HepG2 (cell line): Measurements from ENCODE around the gene SLC39A10. TPM values are rescaled to one million over a fixed set of nuclear protein-coding genes. Genes with fewer than 3 reads are reported as not detected.

Source experiments
- ATAC-seq: fragments of 200-7000 bp; cut with Tn5 transposase; 3 replicates; pipeline ENCODE4 v1.9.1; 2020; ENCODE audit warnings: mild to moderate bottlenecking, moderate library complexity
- BruUV-seq: library from RNA; stranded (reverse); fragments of 400-500 nt; replicated peaks from 2 replicates; lab custom pipeline; 2021; lab: Mats Ljungman, UMichigan
- CTCF ChIA-PET: fragments of 300-600 bp; formaldehyde crosslinking; extraction: SDS; loops from one replicate; lab custom pipeline; 2021; ENCODE audit warnings: low total read pairs, inconsistent platforms, low intra/inter-chr PET ratio; lab: Yijun Ruan, JAX
- POLR2A ChIA-PET: fragments of 350-600 bp; sonication (Branson Sonifier 250); formaldehyde crosslinking; loops from one replicate; lab custom pipeline; 2020; ENCODE audit warnings: antibody characterized with exemption, inconsistent platforms; lab: Yijun Ruan, JAX
- DNase-seq: peaks from one replicate; pipeline ENCODE4 v3.0.0-alpha.2; 2015; ENCODE audit warnings: low spot score
- FAIRE-seq: peaks from 3 replicates; lab custom pipeline; 2011; peaks lifted over from hg19 to GRCh38; lab: Jason Lieb, UNC
- H2AFZ ChIP-seq: one replicate; pipeline ENCODE4 v1.6.1; 2011; ENCODE audit warnings: low read length, inconsistent platforms
- H3K27ac ChIP-seq: fragments of 300-600 bp; 3 replicates; pipeline ENCODE4 v1.8.0; 2011; ENCODE audit warnings: mixed run types, mild to moderate bottlenecking, mixed read lengths, low read length, inconsistent platforms; ENCODE audit not compliant: insufficient read depth; ENCODE audit errors: extremely low read length
- H3K27me3 ChIP-seq, 2 experiments: fragments of 200-600 bp in 1 of 2; 2 replicates in 1 of 2; 3 replicates in 1 of 2; pipeline versions ENCODE4 v1.6.0 to v1.8.0; 2011; ENCODE audit warnings: low read length in 2 of 2, mild to moderate bottlenecking in 2 of 2, moderate library complexity in 2 of 2, inconsistent platforms in 1 of 2; ENCODE audit not compliant: insufficient read depth in 2 of 2, control insufficient read depth in 1 of 2
- H3K36me3 ChIP-seq, 2 experiments: fragments of 200-600 bp in 1 of 2; replicated peaks in 1 of 2; 2 replicates in 1 of 2; 3 replicates in 1 of 2; pipeline versions ENCODE4 v1.5.1 to v1.8.0; 2011; ENCODE audit warnings: low read length in 2 of 2, inconsistent platforms in 1 of 2; ENCODE audit not compliant: insufficient read depth in 2 of 2, control insufficient read depth in 1 of 2
- H3K4me1 ChIP-seq: 2 replicates; pipeline ENCODE4 v1.5.1; 2012; ENCODE audit warnings: low read length, inconsistent platforms; ENCODE audit not compliant: insufficient read depth
- H3K4me2 ChIP-seq: 2 replicates; pipeline ENCODE4 v1.6.0; 2011; ENCODE audit warnings: low read depth, low read length, inconsistent platforms
- H3K4me3 ChIP-seq, 3 experiments: fragments of 200-600 bp in 1 of 3; sonication (generic), shearing (Covaris generic) in 1 of 3; replicated peaks in 1 of 3; 2 replicates each; pipeline ENCODE4 v1.5.1; 2011 to 2016; ENCODE audit warnings: low read length in 3 of 3, inconsistent platforms in 2 of 3, low read depth in 2 of 3, mild to moderate bottlenecking in 2 of 3, control low read depth in 1 of 3, mixed read lengths in 1 of 3; ENCODE audit not compliant: insufficient read depth in 1 of 3
- H3K79me2 ChIP-seq: one replicate; pipeline ENCODE4 v1.6.1; 2011; ENCODE audit warnings: low read length, inconsistent platforms; ENCODE audit not compliant: insufficient read depth
- H3K9ac ChIP-seq: 2 replicates; pipeline ENCODE4 v1.6.0; 2011; ENCODE audit warnings: mild to moderate bottlenecking, low read depth, low read length, inconsistent platforms; ENCODE audit not compliant: insufficient read depth
- H3K9me3 ChIP-seq: 2 replicates; pipeline ENCODE4 v1.5.1; 2012; ENCODE audit warnings: mild to moderate bottlenecking, low read length
- H4K20me1 ChIP-seq: 2 replicates; pipeline ENCODE4 v1.6.0; 2011; ENCODE audit warnings: inconsistent platforms, mild to moderate bottlenecking, low read length, moderate library complexity; ENCODE audit not compliant: insufficient read depth
- FOXP4 ChIP-seq: sonication (generic); formaldehyde crosslinking; IDR thresholded peaks from 2 replicates; pipeline ENCODE4 v1.4.0; 2020; ENCODE audit warnings: missing genetic modification reagents
- HOXA9 ChIP-seq: sonication (generic); formaldehyde crosslinking; IDR thresholded peaks from 2 replicates; pipeline ENCODE4 v1.8.1; 2022; ENCODE audit warnings: missing genetic modification reagents, mild to moderate bottlenecking, moderate library complexity, borderline replicate concordance
- JUNB ChIP-seq: sonication (generic); formaldehyde crosslinking; IDR thresholded peaks from 2 replicates; pipeline ENCODE4 v1.8.0; 2022; ENCODE audit warnings: missing genetic modification reagents, mild to moderate bottlenecking, borderline replicate concordance
- KDM6A ChIP-seq: IDR thresholded peaks from 2 replicates; pipeline ENCODE4 v1.6.1; 2016; ENCODE audit warnings: low read depth
- NFKB2 ChIP-seq: sonication (generic); formaldehyde crosslinking; IDR thresholded peaks from 2 replicates; pipeline ENCODE4 v1.4.0; 2020; ENCODE audit warnings: missing genetic modification reagents, borderline replicate concordance
- RAD21 ChIP-seq: fragments of 450-650 bp; formaldehyde crosslinking; IDR thresholded peaks from 2 replicates; pipeline ENCODE4 v1.5.0; 2020; ENCODE audit warnings: mild to moderate bottlenecking
- SP1 ChIP-seq, 2 experiments: fragments of 450-650 bp in 1 of 2; sonication (generic) in 1 of 2; formaldehyde crosslinking in 1 of 2; IDR thresholded peaks; 2 replicates each; pipeline versions ENCODE4 v1.4.0 to v1.6.1; 2016 to 2020; ENCODE audit warnings: missing genetic modification reagents in 1 of 2
- TEF ChIP-seq: sonication (generic); formaldehyde crosslinking; IDR thresholded peaks from 2 replicates; pipeline ENCODE4 v1.5.0; 2020; ENCODE audit warnings: missing genetic modification reagents
- ZBTB20 ChIP-seq: sonication (generic); formaldehyde crosslinking; IDR thresholded peaks from 2 replicates; pipeline ENCODE4 v1.8.1; 2023; ENCODE audit warnings: missing genetic modification reagents, low read depth, mild to moderate bottlenecking, borderline replicate concordance
- ZNF468 ChIP-seq: sonication (generic); formaldehyde crosslinking; IDR thresholded peaks from 2 replicates; pipeline ENCODE4 v1.8.0; 2022; ENCODE audit warnings: mild to moderate bottlenecking, moderate library complexity, missing genetic modification reagents
- ZNF512 ChIP-seq: sonication (generic); formaldehyde crosslinking; IDR thresholded peaks from 2 replicates; pipeline ENCODE4 v1.4.0; 2020; ENCODE audit warnings: mild to moderate bottlenecking, missing genetic modification reagents
- ZNF639 ChIP-seq: conservative IDR thresholded peaks from 2 replicates; pipeline ENCODE4 v1.6.1; 2018; ENCODE audit warnings: missing genetic modification reagents
- ZNF737 ChIP-seq: sonication (generic); formaldehyde crosslinking; IDR thresholded peaks from 2 replicates; pipeline ENCODE4 v1.5.0; 2020; ENCODE audit warnings: missing genetic modification reagents, mild to moderate bottlenecking, borderline replicate concordance
- ZXDC ChIP-seq: sonication (generic); formaldehyde crosslinking; IDR thresholded peaks from 2 replicates; pipeline ENCODE4 v1.5.0; 2020; ENCODE audit warnings: mild to moderate bottlenecking, missing genetic modification reagents
- WGBS: methylation state at CpG from one replicate; pipeline ENCODE4 v1.1.6; 2017; ENCODE audit warnings: low lambda C conversion rate; 5-methylcytosine and 5-hydroxymethylcytosine counted together
- in situ Hi-C: cut with HindIII; loops from 2 replicates; pipeline ENCODE4 v1.10.0; 2017; ENCODE audit warnings: low pct_unique_long_range_greater_than_20kb; ENCODE audit not compliant: extremely low pct_ligation_motif_present
- intact Hi-C: fragments of 100-400 bp; cut with micrococcal nuclease; formaldehyde crosslinking; loops from one replicate; pipeline ENCODE4 v1.10.0; 2022; ENCODE audit not compliant: unreplicated experiment
- polyA plus RNA-seq, 8 experiments: library from polyadenylated mRNA; depleted of rRNA in 3 of 8; stranded (reverse) in 7 of 8; unstranded in 1 of 8; fragments of >200 nt; fragmentation: Illumina TruSeq in 4 of 8; extraction: Trizol in 4 of 8; gene quantifications; 2 replicates each; pipeline versions ENCODE4 v1.2.1 to v1.2.3, GENCODE V29; 2011 to 2016; ENCODE audit warnings: low read depth in 4 of 8, missing spikeins in 1 of 8, mixed read lengths in 1 of 8; ENCODE audit not compliant: insufficient read depth in 1 of 8
- total RNA-seq, 5 experiments: library from RNA; depleted of rRNA; stranded (reverse); fragments of >200 nt; fragmentation: Illumina TruSeq; extraction: Trizol; gene quantifications; 2 replicates each; pipeline ENCODE4 v1.2.3, GENCODE V29; 2016; ENCODE audit warnings: low read depth in 1 of 5

The SLC39A10 gene
- total and polyA plus RNA-seq, 2 of the 13 experiments (the other 11 are each of a cell fraction or from before 2014, with no cell fraction given), result 13.2 to 21.0 TPM

- Histone ChIP-seq H3K9me3 (no peaks in the 10 kb centered on the region), H3K27me3 (peaks cover 0 to 3% of the 10 kb centered on the region in 2 experiments; a peak in 1 of 5 replicates), H3K79me2 (no peaks in the 10 kb centered on the region), H2AFZ (no peak overlapping the region), H3K36me3 (no peaks in the 10 kb centered on the region), H4K20me1 (no peaks in the 10 kb centered on the region), H3K4me1 (no peaks in the 10 kb centered on the region; the same call in 1 of the 2 replicates), H3K4me2 (no peak overlapping the region), H3K9ac (no peak overlapping the region), H3K27ac (no peak overlapping the region), H3K4me3 (no peak overlapping the region)
- intact Hi-C loops, result no loop called here
- ChIA-PET POLR2A (no interaction called here), CTCF (no interaction called here)
- FAIRE-seq, result no peak
- DNase-seq, result no peak
- ATAC-seq, result no peak
- no TSS peak for BruUV-seq
- TF ChIP-seq KDM6A, result no peak
- TF ChIP-seq SP1 (IDR thresholded peaks at IDR 0.05), result no peak
- TF ChIP-seq SP1 (CRISPR knock-in tag; IDR thresholded peaks at IDR 0.05), result no peak
- no peak for TF ChIP-seq ZXDC (CRISPR knock-in tag)
- TF ChIP-seq ZNF737, result no peak
- no peak for TF ChIP-seq HOXA9 (CRISPR knock-in tag)
- no peak for TF ChIP-seq ZNF468 (CRISPR knock-in tag)
- no peak for TF ChIP-seq JUNB (CRISPR knock-in tag)
- no peak for TF ChIP-seq ZNF512 (CRISPR knock-in tag)
- TF ChIP-seq ZNF639, result no peak
- TF ChIP-seq RAD21 (CRISPR knock-in tag), result no peak
- no peak for TF ChIP-seq NFKB2
- TF ChIP-seq TEF (CRISPR knock-in tag), result no peak
- TF ChIP-seq FOXP4 (CRISPR knock-in tag), result no peak
- TF ChIP-seq ZBTB20 (CRISPR knock-in tag), result no peak
- WGBS, result 14% methylated on average over 3 of the region's 3 CpGs
- in situ Hi-C loops, result no loop called here
Measured at GRCh38 chr2:195619590-195619989, 37.4 kb upstream of the SLC39A10 start.
